GM21515 (cell line): Measurements from ENCODE around the gene ZNF827.

Experiments used
- ATAC-seq: cut with Tn5 transposase; IDR thresholded peaks from one replicate; pipeline ENCODE4 v1.9.1; 2021; ENCODE audit not compliant: unreplicated experiment

ZNF827 gene

DNA sequence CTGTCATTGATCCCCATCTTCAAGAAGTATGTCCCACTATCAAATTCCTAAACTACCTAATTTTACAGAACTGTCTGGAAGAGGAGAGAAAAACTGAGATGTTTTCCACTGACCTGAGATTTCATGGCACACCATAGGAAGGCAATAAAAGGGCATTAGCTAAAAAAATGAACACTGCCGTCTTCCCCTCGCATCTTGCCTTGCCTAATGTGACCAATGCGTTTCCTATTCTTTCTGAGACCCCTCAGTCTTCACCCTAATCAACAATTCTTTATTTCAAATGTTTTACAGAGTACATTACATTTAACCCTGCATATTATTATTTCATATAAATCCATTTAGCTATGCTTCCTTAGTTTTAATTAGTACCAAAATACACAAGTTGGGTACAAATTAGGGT is 43.6 kb downstream of the ZNF827 start:
- no peak for ATAC-seq

- ATAC-seq = no peak
Measured at GRCh38 chr4:145891958-145892357, 46.7 kb downstream of the ZNF827 start.

- ATAC-seq = no peak
Measured at GRCh38 chr4:145890689-145891088, 47.9 kb downstream of the ZNF827 start.

- ATAC-seq = no peak
Measured at GRCh38 chr4:145888393-145888792, 50.2 kb downstream of the ZNF827 start.

- ATAC-seq = no peak
Measured at GRCh38 chr4:145887241-145887991, 51.2 kb downstream of the ZNF827 start.

DNA sequence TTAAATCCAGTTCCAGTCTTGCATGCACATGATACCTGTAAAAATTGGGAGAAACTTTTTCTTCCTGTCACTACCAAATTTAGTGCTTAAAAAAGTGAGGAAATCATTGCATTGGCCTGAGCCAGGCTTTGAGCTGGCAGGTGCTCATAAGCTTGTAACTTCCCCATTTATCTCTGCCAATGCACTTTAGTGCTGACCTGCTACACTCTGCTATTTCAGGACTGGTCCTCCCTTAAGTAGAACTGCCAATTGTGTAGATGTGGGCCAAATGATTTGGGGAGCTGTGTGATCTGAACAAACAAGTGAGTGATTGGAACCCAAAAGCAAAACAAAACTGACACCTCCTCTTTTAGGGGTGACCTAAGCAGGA is 51.8 kb downstream of the ZNF827 start:
- ATAC-seq = no peak

DNA sequence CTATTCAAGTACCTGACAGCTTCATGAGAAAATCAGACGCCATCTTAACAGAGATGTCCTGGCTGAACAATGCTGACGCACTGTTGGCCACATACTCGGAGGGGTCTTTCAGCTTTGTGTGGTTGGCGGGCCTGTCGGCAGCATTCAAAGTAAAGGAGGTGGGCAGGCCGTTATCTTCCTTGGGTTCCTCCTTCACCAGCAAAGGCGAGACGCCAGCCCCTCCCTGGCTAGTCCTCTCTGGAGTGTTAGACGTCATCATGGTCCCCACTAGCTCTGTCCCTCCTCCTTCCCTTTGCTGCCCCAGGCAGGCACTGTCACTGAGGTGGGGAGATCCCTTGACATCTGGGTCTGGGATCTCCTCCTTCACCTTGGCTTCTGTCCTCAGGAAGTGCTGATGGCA is 53.0 kb downstream of the ZNF827 start:
- ATAC-seq = no peak

- no peak for ATAC-seq
Measured at GRCh38 chr4:145884775-145885174, 53.8 kb downstream of the ZNF827 start.

DNA sequence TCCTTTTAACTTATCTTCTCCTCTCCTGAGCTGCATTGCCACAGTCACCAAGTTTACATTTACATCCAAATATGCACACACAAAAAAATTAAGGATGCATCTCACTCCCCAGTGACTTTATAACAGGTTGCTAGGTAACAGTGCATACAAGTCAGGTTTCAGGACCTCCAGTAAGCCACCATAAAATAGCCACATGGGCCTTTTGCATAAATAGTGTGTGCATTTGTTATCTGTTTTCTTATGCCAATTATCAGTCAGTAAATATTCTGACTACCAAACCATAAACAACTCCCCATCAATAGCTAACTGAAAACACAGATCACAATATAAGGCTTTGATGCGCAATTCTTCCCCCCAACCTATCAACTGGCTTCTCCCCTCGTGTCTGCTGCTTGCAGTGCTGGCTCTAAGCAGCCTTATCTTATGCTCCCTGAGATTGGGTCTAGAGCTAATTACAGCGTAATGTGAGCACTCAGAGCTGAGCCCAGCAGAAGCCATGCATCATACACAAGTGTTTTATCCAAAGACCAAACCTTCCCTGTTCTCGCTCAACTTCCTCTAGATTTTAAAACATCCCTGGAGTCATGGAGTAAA is 55.4 kb downstream of the ZNF827 start:
- no peak for ATAC-seq

GRCh38 chr4:145882604-145883003 is 56.0 kb downstream of the ZNF827 start:
- ATAC-seq = no peak

GRCh38 chr4:145881989-145882388 is 56.6 kb downstream of the ZNF827 start:
- ATAC-seq = peak; percentile 67

GRCh38 chr4:145881576-145881975 is 57.0 kb downstream of the ZNF827 start:
- peak; percentile 55 for ATAC-seq

DNA sequence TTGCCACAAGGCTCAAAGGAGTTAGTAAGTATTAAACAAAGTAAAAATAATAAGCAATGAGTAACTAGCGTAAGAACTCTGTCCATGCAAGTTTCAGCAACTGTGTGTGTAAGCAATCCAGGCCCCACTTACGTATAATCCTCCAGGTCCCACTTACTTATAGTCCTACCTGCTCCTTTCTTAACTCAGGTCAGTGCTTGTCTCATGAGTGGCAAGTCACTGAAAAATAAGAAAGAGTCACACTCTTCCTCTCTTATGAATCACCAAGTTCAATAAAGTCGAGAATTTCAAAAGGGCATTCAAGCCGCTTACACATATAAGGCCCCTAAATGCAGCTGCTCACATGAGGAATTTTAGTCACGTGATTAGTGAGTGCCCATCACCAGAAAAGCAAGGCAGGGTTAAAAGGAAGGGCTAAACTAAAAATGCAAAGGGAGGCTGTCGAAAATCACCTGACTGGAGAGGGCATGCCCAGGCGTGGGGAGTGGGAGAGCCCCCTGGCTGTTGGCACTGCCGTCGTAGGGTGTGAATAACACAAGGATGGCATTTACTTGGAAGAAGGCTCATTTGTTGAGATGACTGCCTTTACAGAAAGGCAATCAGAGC is 58.2 kb downstream of the ZNF827 start:
- ATAC-seq = no peak

DNA sequence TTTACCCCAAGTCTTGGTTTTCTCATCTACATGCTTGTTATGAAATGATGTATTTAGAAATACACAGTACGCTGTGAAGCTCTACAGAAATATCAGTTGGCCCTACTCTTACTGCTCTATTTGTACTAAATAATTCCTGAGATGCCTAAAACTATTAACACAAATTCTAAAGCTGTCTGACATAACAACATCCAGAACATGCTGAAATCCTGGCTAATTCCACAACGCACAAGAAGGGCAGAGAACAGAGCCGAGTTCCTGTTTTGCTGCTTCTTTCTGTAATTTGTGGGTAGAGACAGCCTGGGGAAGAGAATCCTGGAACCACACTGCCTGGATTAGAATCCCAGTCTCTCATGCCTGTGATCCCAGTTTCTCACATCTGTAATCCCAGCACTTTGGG is 59.0 kb downstream of the ZNF827 start:
- ATAC-seq = no peak

GRCh38 chr4:145878501-145879435 is 59.9 kb downstream of the ZNF827 start:
- no peak for ATAC-seq

DNA sequence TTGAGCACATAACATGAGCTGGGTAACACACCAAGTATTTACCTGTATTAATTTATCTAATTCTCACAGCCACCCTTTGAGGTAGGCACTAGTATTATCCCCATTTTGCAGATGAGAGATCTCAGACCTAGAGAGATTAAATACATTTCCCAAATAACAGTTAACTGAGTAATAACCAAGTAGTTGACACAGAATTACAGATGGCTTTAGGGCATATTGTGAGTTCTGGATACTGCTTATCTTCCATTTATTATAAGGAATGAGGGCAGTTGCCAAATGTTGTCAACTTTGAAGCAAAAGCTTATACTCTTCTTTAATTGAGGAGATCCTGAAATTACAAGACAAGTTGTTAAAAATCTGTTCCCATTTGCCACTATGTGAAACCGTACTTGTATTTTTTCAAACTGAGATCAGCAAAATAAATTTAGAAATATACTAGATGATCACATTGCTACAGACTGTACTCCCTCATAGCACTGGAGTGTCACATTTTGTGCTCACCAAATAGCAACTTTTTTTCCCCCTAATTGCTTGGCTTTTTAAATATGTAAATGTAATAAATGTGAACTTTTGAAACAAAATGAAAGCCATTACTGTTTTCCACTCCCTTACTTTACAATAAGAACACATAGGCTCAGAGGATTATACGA is 62.0 kb downstream of the ZNF827 start:
- no peak for ATAC-seq

DNA sequence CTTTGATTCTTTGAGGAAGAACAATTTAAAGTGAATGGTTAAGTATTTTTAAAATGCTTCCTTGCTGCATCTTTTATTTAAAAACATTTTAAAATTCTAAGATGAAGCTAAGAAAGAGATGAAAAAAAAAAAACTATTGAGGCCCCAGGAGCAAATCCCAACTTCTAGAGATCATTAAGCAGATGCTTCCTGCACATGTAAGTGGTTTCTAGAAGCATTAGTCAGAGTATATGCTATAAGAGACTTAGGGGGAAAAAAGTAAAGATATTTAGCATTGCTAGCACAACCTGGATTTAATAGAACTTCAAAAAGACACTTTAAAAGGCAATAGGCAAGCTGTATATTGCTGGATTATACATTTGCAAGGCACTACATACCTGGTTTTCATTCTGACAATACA is 64.7 kb downstream of the ZNF827 start:
- ATAC-seq = no peak

DNA sequence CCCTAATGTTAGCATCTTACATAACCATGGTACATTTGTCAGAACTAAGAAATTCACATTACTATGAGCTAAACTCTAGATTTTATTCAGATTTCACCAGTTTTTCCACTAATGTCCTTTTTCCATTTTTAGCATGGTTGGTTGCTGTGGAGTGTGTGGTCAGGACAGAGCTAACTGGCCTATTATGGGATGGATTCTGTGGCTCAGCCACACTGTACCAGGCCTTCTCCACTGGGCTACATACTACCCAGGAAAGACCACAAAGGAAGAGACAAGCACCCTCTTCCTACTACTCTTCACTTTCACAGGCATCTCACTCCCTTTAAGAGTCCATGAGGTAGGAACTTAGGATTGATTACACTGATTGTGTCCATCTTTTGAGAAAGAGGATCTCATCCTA is 67.4 kb downstream of the ZNF827 start:
- ATAC-seq = no peak

DNA sequence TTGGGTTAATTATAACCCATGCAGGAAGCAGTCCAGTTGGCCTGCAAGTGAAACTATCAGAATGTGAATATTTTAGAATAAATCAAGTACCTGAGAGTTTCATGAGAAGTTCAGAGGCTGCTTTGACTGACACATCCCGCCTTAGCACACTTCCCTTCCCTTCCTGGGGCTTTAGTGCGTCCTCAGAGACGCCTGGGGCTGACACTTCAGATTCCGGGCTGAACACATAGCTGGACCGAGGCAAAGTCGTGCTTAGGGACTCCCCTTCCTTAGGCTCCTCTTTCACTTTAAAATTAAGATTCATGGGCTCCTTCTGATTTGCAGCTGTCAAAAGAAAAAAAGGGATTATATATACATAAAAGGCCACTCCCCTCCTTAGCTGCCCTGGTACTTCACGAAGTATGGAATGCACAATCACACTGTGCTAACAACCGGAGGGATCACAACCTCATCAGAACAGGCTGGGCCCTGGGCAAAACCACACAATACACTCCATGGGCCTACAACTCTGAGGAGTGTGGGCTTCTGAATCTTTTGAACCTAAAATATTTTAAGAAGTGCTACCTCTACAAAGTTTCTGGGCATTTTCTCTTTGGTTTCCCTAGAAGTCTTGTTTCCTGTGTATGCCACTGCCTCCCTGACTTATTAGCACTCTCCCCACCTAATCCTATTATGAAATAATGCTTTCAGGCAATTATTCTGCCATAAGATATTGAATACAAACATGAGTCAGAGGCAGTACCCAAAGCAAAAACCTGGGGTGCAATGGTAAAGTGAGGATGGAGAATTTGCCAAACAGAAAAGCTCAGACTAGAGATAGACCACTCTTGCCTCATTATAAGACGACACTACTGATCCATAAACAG is 68.2 kb downstream of the ZNF827 start:
- ATAC-seq = no peak
